HG02763 (cell line): ENCODE results near the gene TUB.

Experiments used
- ATAC-seq: cut with Tn5 transposase; IDR thresholded peaks from one replicate; pipeline ENCODE4 v1.9.1; 2021; ENCODE audit warnings: mild to moderate bottlenecking, moderate library complexity; ENCODE audit not compliant: unreplicated experiment

Gene TUB

GRCh38 chr11:8043756-8044155 is 37.3 kb upstream of the TUB start:
- no peak for ATAC-seq

GRCh38 chr11:8045839-8046238 is 35.2 kb upstream of the TUB start:
- no peak for ATAC-seq

- no peak for ATAC-seq
These were observed 33.6 kb upstream of the TUB start for GRCh38 chr11:8047382-8047781.

GRCh38 chr11:8049084-8049483 is 31.9 kb upstream of the TUB start:
- ATAC-seq = no peak

- no peak for ATAC-seq
These were observed 25.7 kb upstream of the TUB start for GRCh38 chr11:8055091-8055835.

GRCh38 chr11:8055836-8056526 is 25.0 kb upstream of the TUB start:
- ATAC-seq = no peak

GRCh38 chr11:8056810-8057463 is 24.1 kb upstream of the TUB start:
- ATAC-seq = no peak

GRCh38 chr11:8058216-8058615 is 22.8 kb upstream of the TUB start:
- ATAC-seq = no peak

GRCh38 chr11:8059030-8059429 is 22.0 kb upstream of the TUB start:
- no peak for ATAC-seq

- no peak for ATAC-seq
These were observed 21.4 kb upstream of the TUB start for GRCh38 chr11:8059571-8060011.

GRCh38 chr11:8060146-8060719 is 20.8 kb upstream of the TUB start:
- ATAC-seq = no peak

- ATAC-seq = no peak
These were observed 20.0 kb upstream of the TUB start for GRCh38 chr11:8060801-8061554.

- no peak for ATAC-seq
These were observed 19.2 kb upstream of the TUB start for GRCh38 chr11:8061555-8062428.

GRCh38 chr11:8062781-8063257 is 18.2 kb upstream of the TUB start:
- ATAC-seq = no peak

- ATAC-seq = no peak
These were observed 17.7 kb upstream of the TUB start for GRCh38 chr11:8063324-8063723.

- no peak for ATAC-seq
These were observed 16.0 kb upstream of the TUB start for GRCh38 chr11:8065031-8065430.

GRCh38 chr11:8066036-8066910 is 14.7 kb upstream of the TUB start:
- ATAC-seq = no peak

- no peak for ATAC-seq
These were observed 14.0 kb upstream of the TUB start for GRCh38 chr11:8066911-8067455.

- no peak for ATAC-seq
These were observed 13.5 kb upstream of the TUB start for GRCh38 chr11:8067567-8067928.
